Neuronal stem cell (in vitro differentiated cells): ENCODE results near the gene LRRC8E.

Source experiments
- DNase-seq: peaks from one replicate; pipeline ENCODE4 v3.0.0-alpha.2; 2013; ENCODE audit warnings: low spot score
- H2AFZ ChIP-seq: one replicate; pipeline ENCODE4 v1.6.1; 2013; ENCODE audit warnings: mild to moderate bottlenecking, low read length, inconsistent platforms
- H2AK5ac ChIP-seq: 2 replicates; pipeline ENCODE4 v1.6.1; 2013; ENCODE audit warnings: low read depth, mild to moderate bottlenecking, inconsistent platforms, low read length, moderate library complexity, mixed read lengths
- H2BK120ac ChIP-seq: 2 replicates; pipeline ENCODE4 v1.6.1; 2013; ENCODE audit warnings: low read depth, mild to moderate bottlenecking, inconsistent platforms, low read length, moderate library complexity, mixed read lengths
- H2BK12ac ChIP-seq: one replicate; pipeline ENCODE4 v1.6.1; 2013; ENCODE audit warnings: low read length, inconsistent platforms
- H2BK15ac ChIP-seq: 2 replicates; pipeline ENCODE4 v1.6.1; 2013; ENCODE audit warnings: mild to moderate bottlenecking, low read length, inconsistent platforms, mixed read lengths
- H2BK5ac ChIP-seq: one replicate; pipeline ENCODE4 v1.6.1; 2013; ENCODE audit warnings: inconsistent platforms, mild to moderate bottlenecking, low read length, moderate library complexity
- H3K14ac ChIP-seq: one replicate; pipeline ENCODE4 v1.6.1; 2013; ENCODE audit warnings: low read length, inconsistent platforms
- H3K18ac ChIP-seq: 2 replicates; pipeline ENCODE4 v1.6.1; 2013; ENCODE audit warnings: low read length, inconsistent platforms
- H3K23ac ChIP-seq: 2 replicates; pipeline ENCODE4 v1.6.1; 2013; ENCODE audit warnings: low read depth, mild to moderate bottlenecking, mixed read lengths, low read length, inconsistent platforms; ENCODE audit not compliant: poor library complexity
- H3K27ac ChIP-seq: replicated peaks from 3 replicates; pipeline ENCODE4 v1.5.1; 2013; ENCODE audit warnings: low read length, inconsistent platforms
- H3K27me3 ChIP-seq, 3 experiments: 2 replicates each; pipeline ENCODE4 v1.6.1; 2013; ENCODE audit warnings: low read length in 3 of 3, mild to moderate bottlenecking in 2 of 3, inconsistent platforms in 1 of 3, low read depth in 1 of 3, mixed read lengths in 1 of 3, moderate library complexity in 1 of 3; ENCODE audit not compliant: control insufficient read depth in 3 of 3, insufficient read depth in 3 of 3
- H3K36me3 ChIP-seq, 2 donors: replicated peaks in 1 of 2; 2 replicates each; pipeline ENCODE4 v1.6.1; 2013; ENCODE audit warnings: low read length in 2 of 2; ENCODE audit not compliant: control insufficient read depth in 2 of 2, insufficient read depth in 2 of 2
- H3K4ac ChIP-seq: 2 replicates; pipeline ENCODE4 v1.6.1; 2013; ENCODE audit warnings: inconsistent platforms, mild to moderate bottlenecking, low read length, moderate library complexity
- H3K4me1 ChIP-seq, 2 donors: 1 replicate in 1 of 2; 2 replicates in 1 of 2; pipeline ENCODE4 v1.6.1; 2013; ENCODE audit warnings: low read length in 2 of 2, low read depth in 1 of 2; ENCODE audit not compliant: control insufficient read depth in 2 of 2, insufficient read depth in 1 of 2
- H3K4me2 ChIP-seq: one replicate; pipeline ENCODE4 v1.6.1; 2013; ENCODE audit warnings: mild to moderate bottlenecking, low read length, inconsistent platforms; ENCODE audit not compliant: insufficient read depth, poor library complexity, severe bottlenecking
- H3K4me3 ChIP-seq, 2 donors: 2 replicates each; pipeline ENCODE4 v1.5.1; 2013; ENCODE audit warnings: low read length in 2 of 2, mild to moderate bottlenecking in 2 of 2, inconsistent platforms in 1 of 2, moderate library complexity in 1 of 2
- H3K79me1 ChIP-seq: one replicate; pipeline ENCODE4 v1.6.1; 2013; ENCODE audit warnings: low read depth, mild to moderate bottlenecking, inconsistent platforms, low read length, moderate library complexity
- H3K9ac ChIP-seq: one replicate; pipeline ENCODE4 v1.6.1; 2013; ENCODE audit warnings: mild to moderate bottlenecking, low read depth, low read length, inconsistent platforms; ENCODE audit not compliant: poor library complexity
- H3K9me3 ChIP-seq, 2 donors: replicated peaks in 1 of 2; 2 replicates each; pipeline versions ENCODE3 to v1.6.1; 2013; ENCODE audit warnings: low read length in 2 of 2, mild to moderate bottlenecking in 2 of 2, inconsistent platforms in 1 of 2, low read depth in 1 of 2, mixed read lengths in 1 of 2, moderate library complexity in 1 of 2; ENCODE audit not compliant: control insufficient read depth in 2 of 2, insufficient read depth in 1 of 2
- H4K8ac ChIP-seq: one replicate; pipeline ENCODE4 v1.6.1; 2013; ENCODE audit warnings: low read depth, mild to moderate bottlenecking, inconsistent platforms, low read length, moderate library complexity
- H4K91ac ChIP-seq: one replicate; pipeline ENCODE4 v1.6.1; 2013; ENCODE audit warnings: low read length, low read depth, mild to moderate bottlenecking, inconsistent platforms; ENCODE audit not compliant: poor library complexity
- WGBS, 2 donors: extraction: QIAGEN DNeasy Blood & Tissue Kit; methylation state at CpG; one replicate each; pipeline ENCODE4 v1.1.7; 2013; ENCODE audit warnings: missing lambda C conversion rate in 2 of 2, mixed read lengths in 1 of 2; ENCODE audit not compliant: insufficient read length in 2 of 2, insufficient replicate concordance in 1 of 2; ENCODE audit errors: extremely low coverage in 2 of 2; 5-methylcytosine and 5-hydroxymethylcytosine counted together

The LRRC8E gene

GRCh38 chr19:7841751-7842660 is 46.3 kb upstream of the LRRC8E start:
- H3K27ac ChIP-seq, result no peak overlapping the region
- peaks cover 0 to 17% of the 10 kb centered on the region in 2 donors for H3K9me3 ChIP-seq
- peak overlapping the region; percentile 19 for H3K18ac ChIP-seq
- H3K4ac ChIP-seq, result no peak overlapping the region
- H4K91ac ChIP-seq, result peak overlapping the region; percentile 31
- peak overlapping the region in 1 of 2 donors; percentile 67 for H3K4me3 ChIP-seq
- peak overlapping the region; percentile 21 for H3K14ac ChIP-seq
- no peak overlapping the region for H2AFZ ChIP-seq
- H3K36me3 ChIP-seq, result no peaks in the 10 kb centered on the region
- 100% methylated on average over 1 to 4 of the region's 11 CpGs for WGBS, 2 donors
- peak overlapping the region; percentile 94 for H3K23ac ChIP-seq
- peaks cover 2% of the 10 kb centered on the region for H3K79me1 ChIP-seq
- H3K4me2 ChIP-seq, result no peak overlapping the region
- H2AK5ac ChIP-seq, result peak overlapping the region; percentile 65
- H4K8ac ChIP-seq, result peak overlapping the region; percentile 21
- peak overlapping the region; percentile 30 for H2BK12ac ChIP-seq
- H3K4me1 ChIP-seq, result no peaks in the 10 kb centered on the region
- peaks cover 0 to 3% (median 0%) of the 10 kb centered on the region in 3 experiments for H3K27me3 ChIP-seq
- peak overlapping the region; percentile 68 for H3K9ac ChIP-seq
- H2BK15ac ChIP-seq, result peak overlapping the region; percentile 51
- H2BK120ac ChIP-seq, result no peak overlapping the region
- no peak for DNase-seq
- peak overlapping the region; percentile 2 for H2BK5ac ChIP-seq

GRCh38 chr19:7842661-7843294 is 45.5 kb upstream of the LRRC8E start:
- Histone ChIP-seq H2BK5ac (no peak overlapping the region), H3K4me1 (no peaks in the 10 kb centered on the region), H3K27me3 (peaks cover 0 to 3% (median 0%) of the 10 kb centered on the region in 3 experiments), H3K27ac (no peak overlapping the region), H3K4ac (no peak overlapping the region), H3K36me3 (no peaks in the 10 kb centered on the region), H3K79me1 (peaks cover 2% of the 10 kb centered on the region), H2BK12ac (no peak overlapping the region), H4K8ac (no peak overlapping the region), H2BK120ac (no peak overlapping the region), H3K23ac (no peak overlapping the region), H3K9ac (no peak overlapping the region), H3K4me2 (no peak overlapping the region), H3K18ac (no peak overlapping the region), H2AFZ (no peak overlapping the region), H2BK15ac (no peak overlapping the region), H2AK5ac (no peak overlapping the region), H4K91ac (no peak overlapping the region), H3K14ac (no peak overlapping the region), H3K4me3 (no peak overlapping the region), H3K9me3 (peaks cover 0 to 17% of the 10 kb centered on the region in 2 donors)
- WGBS, 2 donors, result 100% methylated on average over 2 of the region's 12 CpGs; no CpG with 5 or more reads in 1 of the 2 donors
- DNase-seq, result no peak

- no peak overlapping the region for H2AK5ac ChIP-seq
- H2BK12ac ChIP-seq, result peak overlapping the region; percentile 31
- no peak overlapping the region for H2BK120ac ChIP-seq
- H3K23ac ChIP-seq, result no peak overlapping the region
- no peak overlapping the region for H3K4ac ChIP-seq
- H3K36me3 ChIP-seq, result no peaks in the 10 kb centered on the region
- H2BK5ac ChIP-seq, result no peak overlapping the region
- H3K9me3 ChIP-seq, result peaks cover 0 to 17% of the 10 kb centered on the region in 2 donors
- peaks cover 0 to 3% (median 0%) of the 10 kb centered on the region in 3 experiments for H3K27me3 ChIP-seq
- H4K91ac ChIP-seq, result no peak overlapping the region
- DNase-seq, result no peak
- H3K14ac ChIP-seq, result no peak overlapping the region
- no peak overlapping the region for H3K18ac ChIP-seq
- H3K4me3 ChIP-seq, result peak overlapping the region in 1 of 2 donors; percentile 13
- no peak overlapping the region for H4K8ac ChIP-seq
- H3K9ac ChIP-seq, result no peak overlapping the region
- H3K79me1 ChIP-seq, result peaks cover 2% of the 10 kb centered on the region
- no peak overlapping the region for H3K4me2 ChIP-seq
- H2BK15ac ChIP-seq, result no peak overlapping the region
- H3K4me1 ChIP-seq, result no peaks in the 10 kb centered on the region
- no peak overlapping the region for H2AFZ ChIP-seq
- WGBS, 2 donors, result 100% methylated on average over 1 of the region's 6 CpGs; no CpG with 5 or more reads in 1 of the 2 donors
- no peak overlapping the region for H3K27ac ChIP-seq
Measured at GRCh38 chr19:7843521-7843920, 44.8 kb upstream of the LRRC8E start.

- Histone ChIP-seq H3K27me3 (peaks cover 0 to 3% (median 0%) of the 10 kb centered on the region in 3 experiments), H3K14ac (no peak overlapping the region), H3K9me3 (peaks cover 0 to 17% of the 10 kb centered on the region in 2 donors)
Measured at GRCh38 chr19:7844405-7844804, 43.9 kb upstream of the LRRC8E start.

More at GRCh38 chr19:7844405-7844804, 43.9 kb upstream of the LRRC8E start:
- Histone ChIP-seq H2AFZ (no peak overlapping the region), H2BK120ac (no peak overlapping the region), H3K18ac (no peak overlapping the region), H3K23ac (no peak overlapping the region), H3K4me3 (no peak overlapping the region), H4K91ac (no peak overlapping the region), H3K9ac (no peak overlapping the region), H3K27ac (no peak overlapping the region), H4K8ac (no peak overlapping the region), H2BK12ac (no peak overlapping the region), H3K4me1 (no peaks in the 10 kb centered on the region), H2BK15ac (no peak overlapping the region), H3K36me3 (no peaks in the 10 kb centered on the region), H2AK5ac (peak overlapping the region; percentile 47), H3K4me2 (no peak overlapping the region), H2BK5ac (no peak overlapping the region), H3K79me1 (peaks cover 2% of the 10 kb centered on the region), H3K4ac (no peak overlapping the region)
- no peak for DNase-seq
- no CpG with 5 or more reads among the region's 5 CpGs for WGBS, 2 donors
